Activated CD4-positive, CD25-positive, alpha-beta regulatory T cell treated with anti-CD3 and anti-CD28 coated beads, Interleukin-2, amount 50 U/mL, for 16 hours (primary cell): ENCODE data around the gene SCG3.

Experiments
- DNase-seq: peaks from one replicate; pipeline ENCODE4 v3.0.0-alpha.2; 2020; ENCODE audit warnings: low read depth, low spot score

Gene SCG3

GRCh38 chr15:51727141-51727897, 46.0 kb downstream of the SCG3 start:
- DNase-seq, result no peak

- no peak for DNase-seq
Observed at GRCh38 chr15:51731549-51732267, 50.4 kb downstream of the SCG3 start.

- no peak for DNase-seq
Observed at GRCh38 chr15:51732646-51733045, 51.3 kb downstream of the SCG3 start.

GRCh38 chr15:51735228-51736010, 54.1 kb downstream of the SCG3 start:
- no peak for DNase-seq

GRCh38 chr15:51736069-51736468, 54.8 kb downstream of the SCG3 start:
- DNase-seq, result no peak

- DNase-seq, result no peak
Observed at GRCh38 chr15:51736751-51737521, 55.6 kb downstream of the SCG3 start.

- DNase-seq, result no peak
Observed at GRCh38 chr15:51737522-51738305, 56.4 kb downstream of the SCG3 start, which contains the start of gene LYSMD2. LYSMD2 (minus strand) TSS chr15:51737655; CDS start chr15:51737622, 33 bp downstream.

GRCh38 chr15:51738553-51738952, 57.2 kb downstream of the SCG3 start:
- DNase-seq, result no peak

GRCh38 chr15:51739061-51739712, 57.9 kb downstream of the SCG3 start:
- no peak for DNase-seq

- DNase-seq, result no peak
Observed at GRCh38 chr15:51749307-51749706, 68.0 kb downstream of the SCG3 start.

GRCh38 chr15:51750186-51750585, 68.9 kb downstream of the SCG3 start:
- DNase-seq, result no peak

- DNase-seq, result no peak
Observed at GRCh38 chr15:51750792-51751696, 69.7 kb downstream of the SCG3 start, which contains the start of gene TMOD2. TMOD2 (plus strand) TSS chr15:51751597; CDS start chr15:51766442, 14,845 bp downstream.

GRCh38 chr15:51751697-51752683, 70.7 kb downstream of the SCG3 start:
- DNase-seq, result no peak

GRCh38 chr15:51752888-51753287, 71.6 kb downstream of the SCG3 start:
- DNase-seq, result no peak

- no peak for DNase-seq
Observed at GRCh38 chr15:51754267-51754666, 73.0 kb downstream of the SCG3 start.

- DNase-seq, result no peak
Observed at GRCh38 chr15:51755790-51756189, 74.5 kb downstream of the SCG3 start.

GRCh38 chr15:51756482-51756881, 75.2 kb downstream of the SCG3 start:
- DNase-seq, result no peak

GRCh38 chr15:51757450-51757849, 76.1 kb downstream of the SCG3 start:
- DNase-seq, result no peak
